ENCODE results near the gene CKMT1B. TPM values are rescaled to one million over a fixed set of nuclear protein-coding genes. Genes with fewer than 3 reads are reported as not detected.
"Not testable (repeated sequence)": the region's sequence is repeated elsewhere in the genome, so short reads cannot be mapped to it uniquely, and the experiment has no call there.

Gene CKMT1B
- total RNA-seq, 1 donor from 2014 or later, result 18.8 TPM

GRCh38 chr15:43552256-43552655 is 41.6 kb upstream of the CKMT1B start:
- no peak for DNase-seq
- Mint-ChIP-seq H3K36me3 (ENCODE audit: unreplicated experiment) (peaks cover 5% of the 10 kb centered on the region), H3K4me1 (ENCODE audit: low read depth, unreplicated experiment) (no peaks in the 10 kb centered on the region), H3K4me3 (ENCODE audit: unreplicated experiment) (no peak overlapping the region), H3K9me3 (ENCODE audit: unreplicated experiment) (no peaks in the 10 kb centered on the region), H3K27me3 (ENCODE audit: unreplicated experiment) (no peaks in the 10 kb centered on the region), H3K27ac (ENCODE audit: unreplicated experiment) (no peak overlapping the region)
- TF ChIP-seq, protein P1, sequence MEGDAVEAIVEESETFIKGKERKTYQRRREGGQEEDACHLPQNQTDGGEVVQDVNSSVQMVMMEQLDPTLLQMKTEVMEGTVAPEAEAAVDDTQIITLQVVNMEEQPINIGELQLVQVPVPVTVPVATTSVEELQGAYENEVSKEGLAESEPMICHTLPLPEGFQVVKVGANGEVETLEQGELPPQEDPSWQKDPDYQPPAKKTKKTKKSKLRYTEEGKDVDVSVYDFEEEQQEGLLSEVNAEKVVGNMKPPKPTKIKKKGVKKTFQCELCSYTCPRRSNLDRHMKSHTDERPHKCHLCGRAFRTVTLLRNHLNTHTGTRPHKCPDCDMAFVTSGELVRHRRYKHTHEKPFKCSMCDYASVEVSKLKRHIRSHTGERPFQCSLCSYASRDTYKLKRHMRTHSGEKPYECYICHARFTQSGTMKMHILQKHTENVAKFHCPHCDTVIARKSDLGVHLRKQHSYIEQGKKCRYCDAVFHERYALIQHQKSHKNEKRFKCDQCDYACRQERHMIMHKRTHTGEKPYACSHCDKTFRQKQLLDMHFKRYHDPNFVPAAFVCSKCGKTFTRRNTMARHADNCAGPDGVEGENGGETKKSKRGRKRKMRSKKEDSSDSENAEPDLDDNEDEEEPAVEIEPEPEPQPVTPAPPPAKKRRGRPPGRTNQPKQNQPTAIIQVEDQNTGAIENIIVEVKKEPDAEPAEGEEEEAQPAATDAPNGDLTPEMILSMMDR (IDR thresholded peaks at IDR 0.05; ENCODE audit: partially characterized antibody, unreplicated experiment), result no peak

DNA sequence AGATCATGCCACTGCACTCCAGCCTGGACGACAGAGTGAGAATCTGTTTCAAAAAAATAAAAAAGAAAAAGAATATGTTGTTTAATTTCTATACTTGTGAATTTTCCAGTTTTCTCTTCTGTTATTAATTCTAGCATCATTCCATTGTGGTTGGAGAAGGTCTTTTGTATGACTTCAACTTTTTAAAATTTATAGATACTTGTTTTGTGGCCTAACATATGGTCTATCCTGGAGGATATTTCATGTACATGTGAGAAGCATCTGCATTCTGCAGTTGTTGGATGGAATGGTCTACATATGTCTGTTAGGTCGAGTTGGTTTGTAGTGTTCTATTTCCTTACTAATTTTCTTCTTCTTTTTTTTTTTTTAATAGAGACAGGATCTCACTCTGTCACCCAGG is 40.8 kb upstream of the CKMT1B start:
- Mint-ChIP-seq H3K4me3 (ENCODE audit: unreplicated experiment) (no peak overlapping the region), H3K36me3 (ENCODE audit: unreplicated experiment) (no peaks in the 10 kb centered on the region), H3K27ac (ENCODE audit: unreplicated experiment) (no peak overlapping the region), H3K9me3 (ENCODE audit: unreplicated experiment) (no peaks in the 10 kb centered on the region), H3K4me1 (ENCODE audit: low read depth, unreplicated experiment) (no peaks in the 10 kb centered on the region), H3K27me3 (ENCODE audit: unreplicated experiment) (no peaks in the 10 kb centered on the region)
- TF ChIP-seq, protein P1 (IDR thresholded peaks at IDR 0.05; ENCODE audit: partially characterized antibody, unreplicated experiment), result no peak
- no peak for DNase-seq

DNA sequence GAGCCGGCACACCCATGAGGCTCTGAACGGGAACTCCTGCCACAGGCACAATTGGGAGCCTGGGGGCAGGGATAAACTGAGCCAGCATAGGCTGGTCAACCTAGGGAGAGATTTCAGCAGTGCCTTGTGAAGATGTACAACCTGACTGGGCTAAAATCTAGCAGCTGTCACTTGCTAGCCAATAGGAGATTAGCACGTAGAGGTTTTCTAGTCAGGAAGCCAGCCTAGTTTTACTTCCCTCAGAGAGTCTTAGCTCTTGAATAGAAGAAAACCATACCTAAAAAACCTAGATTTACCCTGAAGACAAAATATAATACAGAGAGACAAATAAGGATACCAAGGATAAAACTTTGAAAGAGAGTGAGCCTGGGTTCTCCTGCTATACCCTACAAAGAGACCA is 31.1 kb upstream of the CKMT1B start:
- H3K27ac Mint-ChIP-seq (ENCODE audit: unreplicated experiment); H3K4me3 Mint-ChIP-seq (ENCODE audit: unreplicated experiment); DNase-seq; H3K9me3 Mint-ChIP-seq (ENCODE audit: unreplicated experiment); H3K4me1 Mint-ChIP-seq (ENCODE audit: low read depth, unreplicated experiment); H3K36me3 Mint-ChIP-seq (ENCODE audit: unreplicated experiment); H3K27me3 Mint-ChIP-seq (ENCODE audit: unreplicated experiment): not testable (repeated sequence)

DNA sequence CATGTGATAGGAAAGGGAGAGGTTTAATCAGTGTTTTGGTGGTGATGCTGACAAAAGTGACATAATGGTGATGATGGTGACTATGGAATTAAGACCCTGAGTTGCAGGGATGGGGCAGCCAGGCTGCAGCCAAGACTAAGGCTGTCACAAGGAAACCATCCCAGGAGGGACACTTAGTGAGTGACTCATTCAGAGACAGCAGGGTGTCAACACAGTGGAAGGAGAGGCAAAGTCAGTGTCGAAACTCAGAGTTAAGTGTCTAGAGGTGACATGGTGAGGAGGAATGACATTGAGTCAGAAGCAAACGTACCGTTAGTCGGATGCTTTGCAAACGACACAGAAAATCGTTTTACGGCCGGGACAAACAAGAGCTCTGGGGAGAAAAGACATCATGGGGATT is 30.0 kb upstream of the CKMT1B start:
- not testable (repeated sequence) for H3K27me3 Mint-ChIP-seq (ENCODE audit: unreplicated experiment); H3K4me3 Mint-ChIP-seq (ENCODE audit: unreplicated experiment); H3K9me3 Mint-ChIP-seq (ENCODE audit: unreplicated experiment); H3K27ac Mint-ChIP-seq (ENCODE audit: unreplicated experiment); DNase-seq; H3K4me1 Mint-ChIP-seq (ENCODE audit: low read depth, unreplicated experiment); H3K36me3 Mint-ChIP-seq (ENCODE audit: unreplicated experiment)

DNA sequence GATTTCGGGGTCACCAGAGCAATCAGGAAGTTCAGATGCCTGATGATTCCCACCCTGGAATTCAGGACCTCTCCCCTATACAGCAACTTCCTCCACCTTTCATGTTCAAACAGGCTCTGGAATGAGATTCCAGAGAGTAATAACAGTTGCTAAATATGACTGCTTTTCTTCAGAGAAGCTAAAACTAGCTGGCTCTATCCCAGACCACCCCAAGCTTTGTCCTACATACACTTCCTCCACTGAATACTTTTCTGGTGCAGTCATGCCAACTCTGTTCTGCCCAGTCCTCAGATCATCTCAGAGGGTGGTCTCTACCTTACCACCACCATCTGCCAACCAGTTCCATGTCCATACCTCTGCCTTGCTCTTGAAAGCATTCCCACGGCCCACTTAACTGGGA is 27.2 kb upstream of the CKMT1B start:
- H3K4me1 Mint-ChIP-seq (ENCODE audit: low read depth, unreplicated experiment); DNase-seq; H3K27ac Mint-ChIP-seq (ENCODE audit: unreplicated experiment); H3K27me3 Mint-ChIP-seq (ENCODE audit: unreplicated experiment); H3K4me3 Mint-ChIP-seq (ENCODE audit: unreplicated experiment); H3K9me3 Mint-ChIP-seq (ENCODE audit: unreplicated experiment); H3K36me3 Mint-ChIP-seq (ENCODE audit: unreplicated experiment): not testable (repeated sequence)

GRCh38 chr15:43574607-43575006 is 19.2 kb upstream of the CKMT1B start:
- not testable (repeated sequence) for DNase-seq; H3K27me3 Mint-ChIP-seq (ENCODE audit: unreplicated experiment); H3K4me1 Mint-ChIP-seq (ENCODE audit: low read depth, unreplicated experiment); H3K9me3 Mint-ChIP-seq (ENCODE audit: unreplicated experiment); H3K27ac Mint-ChIP-seq (ENCODE audit: unreplicated experiment); H3K36me3 Mint-ChIP-seq (ENCODE audit: unreplicated experiment); H3K4me3 Mint-ChIP-seq (ENCODE audit: unreplicated experiment)

- H3K4me1 Mint-ChIP-seq (ENCODE audit: low read depth, unreplicated experiment), result not testable (repeated sequence)
Observed at GRCh38 chr15:43589778-43590466, 3.9 kb upstream of the CKMT1B start, which contains the start of gene PPIP5K1. Gene PPIP5K1 (minus strand): TSS chr15:43590208. CDS start chr15:43584504, 5,704 bp downstream.

DNA sequence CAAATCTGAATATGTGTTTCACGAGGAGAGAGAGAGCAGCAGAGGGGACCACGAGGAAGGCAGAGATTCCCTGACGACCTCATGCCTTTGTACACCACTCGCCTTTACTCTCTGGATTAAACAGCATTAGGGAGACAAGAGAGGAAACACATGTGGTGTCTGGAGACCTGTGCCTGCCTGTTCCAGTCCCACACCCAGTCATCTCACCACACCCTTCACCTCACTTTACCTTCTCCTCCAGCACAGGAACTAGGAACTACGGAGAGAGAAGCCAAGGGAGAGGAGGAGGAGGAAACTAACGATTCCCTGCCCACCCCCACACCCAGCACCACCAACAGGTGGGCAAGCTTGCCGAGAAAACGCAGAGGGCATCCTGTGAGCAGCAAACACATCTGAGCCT is 986 bp upstream of the CKMT1B start:
- H3K9me3 Mint-ChIP-seq (ENCODE audit: unreplicated experiment); H3K27ac Mint-ChIP-seq (ENCODE audit: unreplicated experiment); H3K4me1 Mint-ChIP-seq (ENCODE audit: low read depth, unreplicated experiment); H3K27me3 Mint-ChIP-seq (ENCODE audit: unreplicated experiment); H3K4me3 Mint-ChIP-seq (ENCODE audit: unreplicated experiment); H3K36me3 Mint-ChIP-seq (ENCODE audit: unreplicated experiment); DNase-seq: not testable (repeated sequence)

More at GRCh38 chr15:43589778-43590466, 3.9 kb upstream of the CKMT1B start, which contains the start of gene PPIP5K1:
- H3K36me3 Mint-ChIP-seq (ENCODE audit: unreplicated experiment); DNase-seq; H3K27me3 Mint-ChIP-seq (ENCODE audit: unreplicated experiment); H3K4me3 Mint-ChIP-seq (ENCODE audit: unreplicated experiment); H3K9me3 Mint-ChIP-seq (ENCODE audit: unreplicated experiment); H3K27ac Mint-ChIP-seq (ENCODE audit: unreplicated experiment): not testable (repeated sequence)

DNA sequence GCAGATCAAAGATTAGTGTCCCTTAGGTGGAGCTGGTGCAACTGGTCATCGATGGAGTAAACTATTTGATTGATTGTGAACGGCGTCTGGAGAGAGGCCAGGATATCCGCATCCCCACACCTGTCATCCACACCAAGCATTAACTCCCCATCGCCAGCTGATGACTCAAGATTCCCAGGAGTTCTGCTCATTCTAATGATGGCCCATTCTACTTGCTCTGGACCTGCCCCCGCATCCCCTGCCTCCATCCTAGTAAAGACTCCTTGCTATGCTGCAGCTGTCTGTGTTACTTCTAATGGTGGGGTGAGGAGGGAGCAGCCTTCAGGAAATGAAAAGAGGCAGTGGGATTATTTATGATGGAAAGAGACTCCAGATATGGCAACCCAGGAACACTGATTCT is 5.3 kb downstream of the CKMT1B start:
- not testable (repeated sequence) for H3K9me3 Mint-ChIP-seq (ENCODE audit: unreplicated experiment); H3K4me1 Mint-ChIP-seq (ENCODE audit: low read depth, unreplicated experiment); H3K36me3 Mint-ChIP-seq (ENCODE audit: unreplicated experiment); H3K27ac Mint-ChIP-seq (ENCODE audit: unreplicated experiment); H3K4me3 Mint-ChIP-seq (ENCODE audit: unreplicated experiment); DNase-seq; H3K27me3 Mint-ChIP-seq (ENCODE audit: unreplicated experiment)

GRCh38 chr15:43600200-43600599 is 6.4 kb downstream of the CKMT1B start:
- H3K27ac Mint-ChIP-seq (ENCODE audit: unreplicated experiment); H3K27me3 Mint-ChIP-seq (ENCODE audit: unreplicated experiment); DNase-seq; H3K9me3 Mint-ChIP-seq (ENCODE audit: unreplicated experiment); H3K4me3 Mint-ChIP-seq (ENCODE audit: unreplicated experiment); H3K4me1 Mint-ChIP-seq (ENCODE audit: low read depth, unreplicated experiment); H3K36me3 Mint-ChIP-seq (ENCODE audit: unreplicated experiment): not testable (repeated sequence)

- DNase-seq; H3K9me3 Mint-ChIP-seq (ENCODE audit: unreplicated experiment); H3K4me1 Mint-ChIP-seq (ENCODE audit: low read depth, unreplicated experiment): not testable (repeated sequence)
Observed at GRCh38 chr15:43602233-43602632, 8.4 kb downstream of the CKMT1B start.

More at GRCh38 chr15:43602233-43602632, 8.4 kb downstream of the CKMT1B start:
- not testable (repeated sequence) for H3K4me3 Mint-ChIP-seq (ENCODE audit: unreplicated experiment); H3K36me3 Mint-ChIP-seq (ENCODE audit: unreplicated experiment); H3K27ac Mint-ChIP-seq (ENCODE audit: unreplicated experiment); H3K27me3 Mint-ChIP-seq (ENCODE audit: unreplicated experiment)

Measured in glutamatergic neuron (in vitro differentiated cells).